HepG2 (cell line): ENCODE results near the gene KTI12. TPM values are rescaled to one million over a fixed set of nuclear protein-coding genes. Genes with fewer than 3 reads are reported as not detected.
A peak's percentile ranks its signal among the peaks of the same experiment; 100 is the strongest.

Experiments
- AHR ChIP-seq: IDR thresholded peaks from 2 replicates; pipeline ENCODE4 v1.6.1; 2018; ENCODE audit warnings: missing genetic modification reagents, missing compliant biosample characterization
- AKAP8 ChIP-seq: sonication (generic); formaldehyde crosslinking; IDR thresholded peaks from 2 replicates; pipeline ENCODE4 v1.5.1; 2020; ENCODE audit warnings: mild to moderate bottlenecking, missing genetic modification reagents
- CCAR2 ChIP-seq: fragments of 200-400 bp; formaldehyde crosslinking; optimal IDR thresholded peaks from 2 replicates; pipeline ENCODE3; 2018; ENCODE audit warnings: low read depth, mild to moderate bottlenecking, low read length, moderate library complexity
- FOXJ3 ChIP-seq: sonication (generic); formaldehyde crosslinking; IDR thresholded peaks from 2 replicates; pipeline ENCODE4 v1.4.0; 2020; ENCODE audit warnings: missing genetic modification reagents, mild to moderate bottlenecking, borderline replicate concordance
- GLI4 ChIP-seq: sonication (generic); formaldehyde crosslinking; IDR thresholded peaks from 2 replicates; pipeline ENCODE4 v1.5.1; 2020; ENCODE audit warnings: missing genetic modification reagents, mild to moderate bottlenecking, moderate library complexity, borderline replicate concordance
- JDP2 ChIP-seq: sonication (generic); formaldehyde crosslinking; IDR thresholded peaks from 2 replicates; pipeline ENCODE4 v1.8.1; 2022; ENCODE audit warnings: missing genetic modification reagents, borderline replicate concordance
- TCF7L2 ChIP-seq: IDR thresholded peaks from 2 replicates; pipeline ENCODE4 v1.6.1; 2011; ENCODE audit warnings: mild to moderate bottlenecking, low read depth, low read length, moderate library complexity
- ZFX ChIP-seq: sonication (generic); formaldehyde crosslinking; IDR thresholded peaks from 2 replicates; pipeline ENCODE4 v1.4.0; 2020; ENCODE audit warnings: mild to moderate bottlenecking, low read depth, missing genetic modification reagents, moderate library complexity
- ZNF343 ChIP-seq: sonication (generic); formaldehyde crosslinking; IDR thresholded peaks from 2 replicates; pipeline ENCODE4 v1.4.0; 2020; ENCODE audit warnings: mild to moderate bottlenecking, missing genetic modification reagents
- polyA plus RNA-seq, 8 experiments: library from polyadenylated mRNA; depleted of rRNA in 3 of 8; stranded (reverse) in 7 of 8; unstranded in 1 of 8; fragments of >200 nt; fragmentation: Illumina TruSeq in 4 of 8; extraction: Trizol in 4 of 8; gene quantifications; 2 replicates each; pipeline versions ENCODE4 v1.2.1 to v1.2.3, GENCODE V29; 2011 to 2016; ENCODE audit warnings: low read depth in 4 of 8, missing spikeins in 1 of 8, mixed read lengths in 1 of 8; ENCODE audit not compliant: insufficient read depth in 1 of 8
- total RNA-seq, 5 experiments: library from RNA; depleted of rRNA; stranded (reverse); fragments of >200 nt; fragmentation: Illumina TruSeq; extraction: Trizol; gene quantifications; 2 replicates each; pipeline ENCODE4 v1.2.3, GENCODE V29; 2016; ENCODE audit warnings: low read depth in 1 of 5
- TF ChIP-seq, protein P1 (sequence below): sonication (generic); formaldehyde crosslinking; IDR thresholded peaks from 2 replicates; pipeline ENCODE4 v1.4.0; 2020; ENCODE audit warnings: missing genetic modification reagents
- TF ChIP-seq, protein P2 (sequence below): sonication (generic); formaldehyde crosslinking; IDR thresholded peaks from 2 replicates; pipeline ENCODE4 v1.5.0; 2020; ENCODE audit warnings: mild to moderate bottlenecking, missing genetic modification reagents, borderline replicate concordance
- TF ChIP-seq, protein P3 (sequence below): sonication (generic); formaldehyde crosslinking; IDR thresholded peaks from 2 replicates; pipeline ENCODE4 v1.4.0; 2020; ENCODE audit warnings: mild to moderate bottlenecking, missing genetic modification reagents
- TF ChIP-seq, protein P4 (sequence below): IDR thresholded peaks from 2 replicates; pipeline ENCODE4 v1.6.1; 2012; ENCODE audit warnings: low read depth, low read length, improper control_type of control experiment

The KTI12 gene
- total and polyA plus RNA-seq, 2 of the 13 experiments (the other 11 are each of a cell fraction or from before 2014, with no cell fraction given), result 7.4 to 10.2 TPM

DNA sequence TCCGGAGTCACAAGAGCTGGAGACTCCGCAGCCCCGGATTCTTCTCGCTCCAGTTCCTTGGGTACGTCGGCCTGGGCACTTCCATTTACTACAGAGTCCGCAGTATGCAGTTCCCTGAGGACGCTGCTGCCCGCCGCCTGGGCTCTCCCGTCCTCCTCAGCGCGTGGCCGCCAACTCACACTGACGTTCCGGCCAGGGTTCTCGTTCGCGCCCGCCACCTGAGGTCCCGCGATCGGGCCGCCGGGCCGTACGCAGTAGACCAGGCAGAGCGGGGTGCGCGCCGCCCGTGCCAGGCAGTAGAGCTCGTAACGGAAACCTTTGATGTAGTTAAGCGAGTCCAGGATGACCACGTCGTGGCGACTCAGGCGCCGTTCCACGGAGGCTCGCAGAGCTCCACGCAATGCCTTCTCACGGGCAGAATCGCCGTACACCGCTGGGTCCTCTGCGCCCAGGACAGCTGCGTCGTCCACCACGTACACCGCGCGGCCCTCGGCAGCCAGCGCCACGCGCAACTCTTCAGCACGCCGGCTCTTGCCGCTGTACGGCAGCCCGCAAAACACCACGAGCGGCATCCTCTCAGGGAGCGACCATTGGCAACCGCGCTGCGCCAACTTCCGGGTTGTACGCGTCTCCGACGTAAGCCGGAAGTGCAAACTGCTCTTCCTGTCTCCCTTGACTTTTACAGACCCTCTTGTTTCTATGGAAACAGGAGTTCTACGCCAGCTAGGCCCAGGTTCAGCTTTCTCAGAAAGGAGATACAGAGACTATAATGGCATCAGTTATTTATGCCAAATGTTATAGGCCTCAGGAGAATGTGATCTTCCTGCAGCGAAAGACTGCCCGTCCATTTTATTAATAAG lies at the start of gene KTI12 (continued):
- TF ChIP-seq AKAP8 (CRISPR knock-in tag), result no peak
- TF ChIP-seq GLI4, result 0 out of 2 replicates have a peak, but pooled peaks have one; percentile 36
- no peak for TF ChIP-seq FOXJ3 (CRISPR knock-in tag)
- TF ChIP-seq, protein P1, sequence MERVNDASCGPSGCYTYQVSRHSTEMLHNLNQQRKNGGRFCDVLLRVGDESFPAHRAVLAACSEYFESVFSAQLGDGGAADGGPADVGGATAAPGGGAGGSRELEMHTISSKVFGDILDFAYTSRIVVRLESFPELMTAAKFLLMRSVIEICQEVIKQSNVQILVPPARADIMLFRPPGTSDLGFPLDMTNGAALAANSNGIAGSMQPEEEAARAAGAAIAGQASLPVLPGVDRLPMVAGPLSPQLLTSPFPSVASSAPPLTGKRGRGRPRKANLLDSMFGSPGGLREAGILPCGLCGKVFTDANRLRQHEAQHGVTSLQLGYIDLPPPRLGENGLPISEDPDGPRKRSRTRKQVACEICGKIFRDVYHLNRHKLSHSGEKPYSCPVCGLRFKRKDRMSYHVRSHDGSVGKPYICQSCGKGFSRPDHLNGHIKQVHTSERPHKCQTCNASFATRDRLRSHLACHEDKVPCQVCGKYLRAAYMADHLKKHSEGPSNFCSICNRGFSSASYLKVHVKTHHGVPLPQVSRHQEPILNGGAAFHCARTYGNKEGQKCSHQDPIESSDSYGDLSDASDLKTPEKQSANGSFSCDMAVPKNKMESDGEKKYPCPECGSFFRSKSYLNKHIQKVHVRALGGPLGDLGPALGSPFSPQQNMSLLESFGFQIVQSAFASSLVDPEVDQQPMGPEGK, result no peak
- TF ChIP-seq, protein P2, sequence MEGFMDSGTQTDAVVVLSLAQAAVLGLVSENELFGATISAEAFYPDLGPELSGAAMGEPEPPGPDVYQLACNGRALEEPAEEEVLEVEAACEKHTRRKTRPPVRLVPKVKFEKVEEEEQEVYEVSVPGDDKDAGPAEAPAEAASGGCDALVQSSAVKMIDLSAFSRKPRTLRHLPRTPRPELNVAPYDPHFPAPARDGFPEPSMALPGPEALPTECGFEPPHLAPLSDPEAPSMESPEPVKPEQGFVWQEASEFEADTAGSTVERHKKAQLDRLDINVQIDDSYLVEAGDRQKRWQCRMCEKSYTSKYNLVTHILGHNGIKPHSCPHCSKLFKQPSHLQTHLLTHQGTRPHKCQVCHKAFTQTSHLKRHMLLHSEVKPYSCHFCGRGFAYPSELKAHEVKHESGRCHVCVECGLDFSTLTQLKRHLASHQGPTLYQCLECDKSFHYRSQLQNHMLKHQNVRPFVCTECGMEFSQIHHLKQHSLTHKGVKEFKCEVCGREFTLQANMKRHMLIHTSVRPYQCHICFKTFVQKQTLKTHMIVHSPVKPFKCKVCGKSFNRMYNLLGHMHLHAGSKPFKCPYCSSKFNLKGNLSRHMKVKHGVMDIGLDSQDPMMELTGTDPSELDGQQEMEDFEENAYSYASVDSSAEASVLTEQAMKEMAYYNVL (CRISPR knock-in tag), result no peak
- 0 out of 2 replicates have a peak, but pooled peaks have one; percentile 49 for TF ChIP-seq ZNF343 (CRISPR knock-in tag)
- TF ChIP-seq AHR, result 0 out of 2 replicates have a peak, but pooled peaks have one; percentile 59
- TF ChIP-seq ZFX, result peak; percentile 80
- TF ChIP-seq, protein P3, sequence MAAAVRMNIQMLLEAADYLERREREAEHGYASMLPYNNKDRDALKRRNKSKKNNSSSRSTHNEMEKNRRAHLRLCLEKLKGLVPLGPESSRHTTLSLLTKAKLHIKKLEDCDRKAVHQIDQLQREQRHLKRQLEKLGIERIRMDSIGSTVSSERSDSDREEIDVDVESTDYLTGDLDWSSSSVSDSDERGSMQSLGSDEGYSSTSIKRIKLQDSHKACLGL, result peak; percentile 72; the same call in 1 of the 2 replicates
- no peak for TF ChIP-seq CCAR2
- no peak for TF ChIP-seq TCF7L2
- TF ChIP-seq, protein P4, sequence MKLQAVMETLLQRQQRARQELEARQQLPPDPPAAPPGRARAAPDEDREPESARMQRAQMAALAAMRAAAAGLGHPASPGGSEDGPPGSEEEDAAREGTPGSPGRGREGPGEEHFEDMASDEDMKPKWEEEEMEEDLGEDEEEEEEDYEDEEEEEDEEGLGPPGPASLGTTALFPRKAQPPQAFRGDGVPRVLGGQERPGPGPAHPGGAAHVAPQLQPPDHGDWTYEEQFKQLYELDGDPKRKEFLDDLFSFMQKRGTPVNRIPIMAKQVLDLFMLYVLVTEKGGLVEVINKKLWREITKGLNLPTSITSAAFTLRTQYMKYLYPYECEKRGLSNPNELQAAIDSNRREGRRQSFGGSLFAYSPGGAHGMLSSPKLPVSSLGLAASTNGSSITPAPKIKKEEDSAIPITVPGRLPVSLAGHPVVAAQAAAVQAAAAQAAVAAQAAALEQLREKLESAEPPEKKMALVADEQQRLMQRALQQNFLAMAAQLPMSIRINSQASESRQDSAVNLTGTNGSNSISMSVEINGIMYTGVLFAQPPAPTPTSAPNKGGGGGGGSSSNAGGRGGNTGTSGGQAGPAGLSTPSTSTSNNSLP, result no peak
- TF ChIP-seq JDP2 (CRISPR knock-in tag), result no peak
